Retinal pigment epithelial cell (primary cell): ENCODE measurements around the gene PPP1R9A.

Source experiments
- DNase-seq: peaks from one replicate; pipeline ENCODE4 v3.0.0-alpha.2; 2010; ENCODE audit warnings: low read depth
- H3K4me3 ChIP-seq: 2 replicates; pipeline ENCODE4 v1.5.1; 2011; ENCODE audit warnings: mild to moderate bottlenecking, low read length, control low read depth, moderate library complexity
- CTCF ChIP-seq: conservative IDR thresholded peaks from 2 replicates; pipeline ENCODE4 v1.5.1; 2011; ENCODE audit warnings: low read depth, low read length, control low read depth, inconsistent platforms

PPP1R9A gene

GRCh38 chr7:95190515-95190914 lies 283.1 kb downstream of the PPP1R9A start:
- H3K4me3 ChIP-seq, result no peak overlapping the region
- TF ChIP-seq CTCF, result no peak
- DNase-seq, result no peak

- H3K4me3 ChIP-seq, result no peak overlapping the region
- no peak for TF ChIP-seq CTCF
- DNase-seq, result no peak
Observed at GRCh38 chr7:95191795-95192194, 284.4 kb downstream of the PPP1R9A start.

- DNase-seq, result no peak
- no peak for TF ChIP-seq CTCF
- H3K4me3 ChIP-seq, result no peak overlapping the region
Observed at GRCh38 chr7:95198863-95199262, 291.5 kb downstream of the PPP1R9A start.

GRCh38 chr7:95199779-95200558 lies 292.6 kb downstream of the PPP1R9A start:
- no peak overlapping the region for H3K4me3 ChIP-seq
- TF ChIP-seq CTCF, result peak; percentile 95
- no peak for DNase-seq

GRCh38 chr7:95200741-95201140 lies 293.3 kb downstream of the PPP1R9A start:
- DNase-seq, result no peak
- H3K4me3 ChIP-seq, result no peak overlapping the region
- TF ChIP-seq CTCF, result no peak

GRCh38 chr7:95201727-95202126 lies 294.3 kb downstream of the PPP1R9A start:
- no peak for TF ChIP-seq CTCF

GRCh38 chr7:95204618-95205017 lies 297.2 kb downstream of the PPP1R9A start:
- TF ChIP-seq CTCF, result no peak
- DNase-seq, result no peak
- H3K4me3 ChIP-seq, result no peak overlapping the region

More at GRCh38 chr7:95201727-95202126, 294.3 kb downstream of the PPP1R9A start:
- H3K4me3 ChIP-seq, result no peak overlapping the region
- DNase-seq, result no peak
